Endothelial cell of umbilical vein (primary cell): ENCODE measurements around the gene RTP3. TPM values are rescaled to one million over a fixed set of nuclear protein-coding genes. Genes with fewer than 3 reads are reported as not detected.

Source experiments
- Bru-seq: library from RNA; stranded (reverse); fragments of 400-500 nt; gene quantifications from one replicate; lab custom pipeline; 2021; lab: Mats Ljungman, UMichigan
- BruChase-seq, 2 experiments: library from RNA; stranded (reverse); fragments of 400-500 nt; gene quantifications; one replicate each; lab custom pipeline; 2021; lab: Mats Ljungman, UMichigan
- BruUV-seq: library from RNA; stranded (reverse); fragments of 400-500 nt; replicated peaks from 2 replicates; lab custom pipeline; 2021; lab: Mats Ljungman, UMichigan
- CTCF ChIA-PET: fragments of 300-600, 350-600 bp; sonication (Branson Sonifier 250); formaldehyde crosslinking; loops from one replicate; lab custom pipeline; 2021; ENCODE audit warnings: antibody characterized with exemption, inconsistent platforms; lab: Charles Lee
- POLR2A ChIA-PET: fragments of 300-600, 350-600 bp; sonication (Branson Sonifier 250); formaldehyde crosslinking; loops from one replicate; lab custom pipeline; 2021; ENCODE audit warnings: antibody characterized with exemption, inconsistent platforms; lab: Charles Lee
- DNase-seq: peaks from one replicate; pipeline ENCODE4 v3.0.0-alpha.2; 2011; ENCODE audit warnings: low read depth, low spot score
- FAIRE-seq: peaks from 2 replicates; lab custom pipeline; 2011; peaks lifted over from hg19 to GRCh38; lab: Jason Lieb, UNC
- H2AFZ ChIP-seq: 2 replicates; pipeline ENCODE4 v1.6.0; 2012; ENCODE audit warnings: low read depth, low read length, control low read depth, inconsistent platforms
- H3K27ac ChIP-seq: 2 replicates; pipeline ENCODE4 v1.5.1; 2011; ENCODE audit warnings: low read depth, mild to moderate bottlenecking, control low read depth, low read length, moderate library complexity; ENCODE audit not compliant: insufficient read depth
- H3K27me3 ChIP-seq, 2 experiments: 2 replicates each; pipeline versions ENCODE4 v1.6.0 to v1.6.1; 2011; ENCODE audit warnings: low read length in 2 of 2, mixed read lengths in 1 of 2; ENCODE audit not compliant: control insufficient read depth in 2 of 2, insufficient read depth in 2 of 2
- H3K36me3 ChIP-seq, 2 experiments: 2 replicates in 1 of 2; 3 replicates in 1 of 2; pipeline ENCODE4 v1.5.1; 2011; ENCODE audit warnings: low read length in 2 of 2, mild to moderate bottlenecking in 1 of 2, moderate library complexity in 1 of 2; ENCODE audit not compliant: control insufficient read depth in 2 of 2, insufficient read depth in 2 of 2; ENCODE audit errors: extremely low read depth in 1 of 2
- H3K4me1 ChIP-seq: 3 replicates; pipeline ENCODE4 v1.5.1; 2011; ENCODE audit warnings: mild to moderate bottlenecking, low read length; ENCODE audit not compliant: control insufficient read depth, insufficient read depth; ENCODE audit errors: extremely low read depth
- H3K4me2 ChIP-seq: 2 replicates; pipeline ENCODE4 v1.6.1; 2011; ENCODE audit warnings: low read length, control low read depth, mixed read lengths; ENCODE audit not compliant: insufficient read depth
- H3K4me3 ChIP-seq, 3 experiments: fragments of 200-600 bp in 1 of 3; sonication (generic), shearing (Covaris generic) in 1 of 3; replicated peaks in 1 of 3; 2 replicates each; pipeline ENCODE4 v1.5.1; 2011 to 2016; ENCODE audit warnings: control low read depth in 3 of 3, low read length in 3 of 3, mild to moderate bottlenecking in 2 of 3, inconsistent platforms in 1 of 3, low read depth in 1 of 3, moderate library complexity in 1 of 3; ENCODE audit not compliant: insufficient read depth in 1 of 3
- H3K79me2 ChIP-seq: 2 replicates; pipeline ENCODE4 v1.6.0; 2012; ENCODE audit warnings: low read length, inconsistent platforms; ENCODE audit not compliant: control insufficient read depth, insufficient read depth
- H3K9ac ChIP-seq: replicated peaks from 2 replicates; pipeline ENCODE3; 2011; ENCODE audit warnings: low read length, control low read depth; ENCODE audit not compliant: insufficient read depth; ENCODE audit errors: extremely low read depth
- H3K9me1 ChIP-seq: replicated peaks from 3 replicates; pipeline ENCODE4 v1.6.0; 2011; ENCODE audit warnings: mild to moderate bottlenecking, low read length; ENCODE audit not compliant: control insufficient read depth, insufficient read depth; ENCODE audit errors: extremely low read depth
- H3K9me3 ChIP-seq: replicated peaks from 2 replicates; pipeline ENCODE4 v1.5.1; 2012; ENCODE audit warnings: low read length, inconsistent platforms; ENCODE audit not compliant: control insufficient read depth, insufficient read depth
- H4K20me1 ChIP-seq: replicated peaks from 2 replicates; pipeline ENCODE3; 2011; ENCODE audit warnings: mild to moderate bottlenecking, low read length; ENCODE audit not compliant: control insufficient read depth, insufficient read depth; ENCODE audit errors: extremely low read depth
- CTCF ChIP-seq, 2 donors: IDR thresholded peaks; 1 replicate in 1 of 2; 2 replicates in 1 of 2; pipeline ENCODE4 v1.5.1; 2011; ENCODE audit warnings: low read length in 2 of 2, mild to moderate bottlenecking in 2 of 2, moderate library complexity in 2 of 2, control low read depth in 1 of 2, inconsistent platforms in 1 of 2, low read depth in 1 of 2; ENCODE audit not compliant: insufficient read depth in 1 of 2; ENCODE audit errors: extremely low read depth in 1 of 2
- EZH2 ChIP-seq: IDR thresholded peaks from 2 replicates; pipeline ENCODE4 v1.6.1; 2012; ENCODE audit warnings: borderline replicate concordance, low read depth, mild to moderate bottlenecking, moderate library complexity, low read length, inconsistent platforms; ENCODE audit not compliant: severe bottlenecking
- FOS ChIP-seq: IDR thresholded peaks from 2 replicates; pipeline ENCODE4 v1.6.1; 2011; ENCODE audit warnings: mild to moderate bottlenecking, low read length, moderate library complexity, borderline replicate concordance; ENCODE audit not compliant: insufficient read depth
- GATA2 ChIP-seq: IDR thresholded peaks from 2 replicates; pipeline ENCODE4 v1.7.0; 2011; ENCODE audit warnings: low read depth, mild to moderate bottlenecking, moderate library complexity, mixed read lengths, low read length; ENCODE audit not compliant: insufficient read length, insufficient read depth
- JUN ChIP-seq: IDR thresholded peaks from 2 replicates; pipeline ENCODE4 v1.6.1; 2011; ENCODE audit warnings: borderline replicate concordance, low read depth; ENCODE audit not compliant: insufficient read length, insufficient read depth
- MAX ChIP-seq: IDR thresholded peaks from 2 replicates; pipeline ENCODE4 v1.6.1; 2011; ENCODE audit not compliant: insufficient read depth, insufficient read length
- MYC ChIP-seq: IDR thresholded peaks from one replicate; pipeline ENCODE4 v1.6.1; 2011; ENCODE audit warnings: mild to moderate bottlenecking, low read depth, low read length
- POLR2A ChIP-seq: IDR thresholded peaks from 2 replicates; pipeline ENCODE4 v1.6.1; 2012; ENCODE audit warnings: low read depth, mild to moderate bottlenecking, control low read depth, low read length
- POLR2AphosphoS5 ChIP-seq: IDR thresholded peaks from 2 replicates; pipeline ENCODE4 v1.6.1; 2012; ENCODE audit warnings: low read depth, mild to moderate bottlenecking, control low read depth, low read length, moderate library complexity; ENCODE audit not compliant: insufficient read depth
- dilution Hi-C: fragments of 300-500 bp; cut with MboI; formaldehyde crosslinking; loops from one replicate; pipeline ENCODE4 v1.15.0; 2019; ENCODE audit warnings: low sequenced_read_pairs; ENCODE audit not compliant: extremely low pct_ligation_motif_present
- intact Hi-C: fragments of 100-400 bp; cut with micrococcal nuclease; formaldehyde crosslinking; loops from one replicate; pipeline ENCODE4 v1.10.0; 2022
- long read RNA-seq: library from polyadenylated mRNA; stranded (forward); transcript quantifications from one replicate; pipeline ENCODE4 v2.0.0, GENCODE V29; 2021
- polyA minus RNA-seq, 3 experiments: library from RNA; depleted of rRNA, polyadenylated mRNA; stranded (reverse); fragments of >200 nt; gene quantifications; 1 replicate in 1 of 3; 2 replicates in 2 of 3; pipeline ENCODE4 v1.2.3, GENCODE V29; 2011
- polyA plus RNA-seq, 4 experiments: library from polyadenylated mRNA; depleted of rRNA in 3 of 4; stranded (reverse) in 3 of 4; unstranded in 1 of 4; fragments of >200 nt; gene quantifications; 2 replicates each; pipeline versions ENCODE4 v1.2.1 to v1.2.3, GENCODE V29; 2011 to 2012; ENCODE audit warnings: missing spikeins in 1 of 4
- total RNA-seq: library from RNA; stranded (reverse); gene quantifications from 2 replicates; pipeline ENCODE4 v1.2.3, GENCODE V29; 2021

RTP3 gene
- total RNA-seq (not detected in 2 replicates), polyA plus RNA-seq (0.06 TPM in 1 of 2 replicates, not detected in the other), polyA minus RNA-seq (not detected in 2 replicates), Bru-seq, nascent RNA (not detected), BruChase-seq, experiment 1, labeled RNA remaining after a 6-hour chase (not detected), BruChase-seq, experiment 2, labeled RNA remaining after a 2-hour chase (not detected)
- not detected in 2 replicates for polyA plus RNA-seq (2011; cell fraction: cytosol; rRNA removed)
- not detected in 2 replicates for polyA plus RNA-seq (2011; cell fraction: nucleus; rRNA removed)
- not detected in 2 replicates for polyA plus RNA-seq (2012)
- polyA minus RNA-seq (2011; cell fraction: cytosol; rRNA and poly(A)+ RNA removed): not detected
- 0.34 TPM in 1 of 2 replicates, not detected in the other for polyA minus RNA-seq (2011; cell fraction: nucleus; rRNA and poly(A)+ RNA removed)
- long read RNA-seq: 0 reads

- no peak within 1 kb of the TSS for H3K4me3 ChIP-seq
- BruUV-seq: no TSS peak
- no peaks in the 10 kb centered on the region for H3K36me3 ChIP-seq
- no peaks in the 10 kb centered on the region for H3K79me2 ChIP-seq
- POLR2A ChIA-PET: no interaction called here
- no peaks in the 10 kb centered on the region for H3K9me1 ChIP-seq
- CTCF ChIA-PET: interaction anchor here (2.4 to 5.4 kb wide), 5 partner anchors 9 to 132 kb away, joined by 10 to 47 read pairs (median 43); no protein-coding TSS in a partner anchor
- TF ChIP-seq POLR2A (no peak), POLR2AphosphoS5 (no peak), FOS (no peak), MAX (no peak), GATA2 (no peak), JUN (no peak), MYC (no peak), EZH2 (no peak), CTCF (IDR thresholded peaks at IDR 0.05; ENCODE audit: extremely low read depth in 1 of 2, insufficient read depth in 1 of 2, low read depth in 1 of 2, low read length in 2 of 2) (no peak)
- H3K4me2 ChIP-seq: no peak within 1 kb of the TSS
- intact Hi-C loops (loop anchor here (2.0 kb wide), 1 partner anchor 61 kb away; no protein-coding TSS in a partner anchor), dilution Hi-C loops (no loop called here)
- H3K9ac ChIP-seq: no peak within 1 kb of the TSS
- H3K27me3 ChIP-seq: no peaks in the 10 kb centered on the region
- no peaks in the 10 kb centered on the region for H4K20me1 ChIP-seq
- FAIRE-seq: no peak
- peak within 1 kb of the TSS; percentile 43 for H2AFZ ChIP-seq
- peaks cover 12% of the 10 kb centered on the region for H3K4me1 ChIP-seq
- DNase-seq: no peak
- H3K9me3 ChIP-seq: no peaks in the 10 kb centered on the region
- no peak within 1 kb of the TSS for H3K27ac ChIP-seq
Measured at GRCh38 chr3:46497556-46498265, at the start of gene RTP3. Gene RTP3, plus strand, starts transcription at chr3:46497976. Its CDS starts 87 bp downstream, at chr3:46498063.
